PC-9 (cell line): ENCODE measurements around the gene VPS33B. TPM values are rescaled to one million over a fixed set of nuclear protein-coding genes. Genes with fewer than 3 reads are reported as not detected.
A peak's percentile ranks its signal among the peaks of the same experiment; 100 is the strongest.

ENCODE experiments used
- BruUV-seq: library from RNA; stranded (reverse); fragments of 400-500 nt; replicated peaks from 2 replicates; lab custom pipeline; 2021; lab: Mats Ljungman, UMichigan
- CTCF ChIA-PET: fragments of 300-600 bp; sonication (Branson Sonifier 250); formaldehyde crosslinking; loops from one replicate; lab custom pipeline; 2022; ENCODE audit warnings: antibody characterized with exemption; lab: Charles Lee
- POLR2A ChIA-PET: fragments of 300-600 bp; sonication (Branson Sonifier 250); formaldehyde crosslinking; loops from one replicate; lab custom pipeline; 2022; ENCODE audit warnings: antibody characterized with exemption; ENCODE audit not compliant: unreplicated experiment; lab: Charles Lee
- DNase-seq, 2 experiments: peaks; one replicate each; pipeline versions ENCODE4 v3.0.0 to v3.0.0-alpha.2; 2015 to 2022; ENCODE audit warnings: mixed read lengths in 1 of 2
- H2AFZ ChIP-seq: fragments of 200-600 bp; sonication (generic); 2 replicates; pipeline ENCODE4 v1.8.1; 2017; ENCODE audit warnings: antibody characterized with exemption
- H3F3A ChIP-seq: fragments of 200-600 bp; sonication (generic); 2 replicates; pipeline ENCODE4 v1.8.1; 2017; ENCODE audit warnings: antibody characterized with exemption, mild to moderate bottlenecking, low read depth; ENCODE audit not compliant: insufficient read depth
- H3K27ac ChIP-seq: fragments of 200-600 bp; sonication (generic); 2 replicates; pipeline ENCODE4 v1.6.1; 2016; ENCODE audit warnings: mixed run types
- H3K27me3 ChIP-seq: fragments of 200-600 bp; sonication (generic); 2 replicates; pipeline ENCODE4 v1.6.1; 2016; ENCODE audit warnings: low read depth, mixed run types; ENCODE audit not compliant: insufficient read depth
- H3K36me3 ChIP-seq: fragments of 200-600 bp; sonication (generic); 2 replicates; pipeline ENCODE4 v1.6.1; 2016; ENCODE audit warnings: low read depth, mixed run types
- H3K4me1 ChIP-seq: fragments of 200-600 bp; sonication (generic); replicated peaks from 2 replicates; pipeline ENCODE4 v1.6.1; 2016; ENCODE audit warnings: mixed run types; ENCODE audit not compliant: insufficient read depth
- H3K4me2 ChIP-seq: fragments of 200-600 bp; sonication (generic); 2 replicates; pipeline ENCODE4 v1.6.1; 2017; ENCODE audit warnings: mixed run types
- H3K4me3 ChIP-seq: fragments of 200-600 bp; sonication (generic); 2 replicates; pipeline ENCODE4 v1.6.1; 2016; ENCODE audit warnings: mixed run types
- H3K79me2 ChIP-seq: fragments of 200-600 bp; sonication (generic); 2 replicates; pipeline ENCODE4 v1.6.1; 2017; ENCODE audit warnings: low read depth, mixed run types
- H3K9me2 ChIP-seq: fragments of 200-600 bp; sonication (generic); 2 replicates; pipeline ENCODE4 v1.8.1; 2017; ENCODE audit warnings: mild to moderate bottlenecking; ENCODE audit not compliant: insufficient read depth
- H3K9me3 ChIP-seq: fragments of 200-600 bp; sonication (generic); 2 replicates; pipeline ENCODE4 v1.8.1; 2016; ENCODE audit warnings: low read depth; ENCODE audit not compliant: insufficient read depth
- H4K20me1 ChIP-seq: fragments of 200-600 bp; sonication (generic); 2 replicates; pipeline ENCODE4 v1.8.1; 2017; ENCODE audit not compliant: insufficient read depth
- EZH2 ChIP-seq: fragments of 200-600 bp; sonication (generic); IDR thresholded peaks from 2 replicates; pipeline ENCODE4 v1.8.0; 2017; ENCODE audit warnings: antibody characterized with exemption, low read depth
- intact Hi-C: fragments of 100-400 bp; cut with micrococcal nuclease; formaldehyde crosslinking; loops from one replicate; pipeline ENCODE4 v1.10.0; 2022; ENCODE audit not compliant: unreplicated experiment
- total RNA-seq: library from RNA; stranded (reverse); gene quantifications from 2 replicates; pipeline ENCODE4 v1.2.3, GENCODE V29; 2021
- TF ChIP-seq, protein P1 (sequence below): fragments of 200-600 bp; sonication (generic); conservative IDR thresholded peaks from 2 replicates; pipeline ENCODE4 v1.6.1; 2017; ENCODE audit warnings: mixed run types, antibody characterized with exemption, mild to moderate bottlenecking, moderate library complexity

VPS33B gene
- total RNA-seq, 1 experiment from 2014 or later: 13.6 TPM

DNA sequence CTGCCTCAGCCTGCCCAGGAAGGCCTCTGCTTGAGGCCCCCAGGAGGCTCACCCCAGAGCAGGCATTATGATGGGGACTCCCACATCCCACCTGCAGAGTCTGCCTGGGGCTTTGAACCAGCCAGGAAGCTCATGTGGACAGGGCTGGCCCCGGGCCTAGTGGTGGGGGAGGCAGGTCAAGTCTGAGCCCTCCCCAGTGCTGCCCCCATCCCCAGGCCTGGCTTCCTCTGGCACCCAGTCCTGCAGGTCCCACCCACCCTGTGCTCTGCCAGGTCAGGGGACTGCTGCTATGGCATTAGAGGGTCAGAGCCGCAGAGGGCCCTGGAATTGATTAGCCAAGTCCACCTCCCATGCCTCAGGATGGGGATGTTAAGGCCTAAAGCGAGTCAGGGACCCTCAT is 17.6 kb upstream of the VPS33B start:
- intact Hi-C loops: no loop called here
- H3F3A ChIP-seq: no peaks in the 10 kb centered on the region
- H2AFZ ChIP-seq: no peak overlapping the region
- no peaks in the 10 kb centered on the region for H3K79me2 ChIP-seq
- no peak overlapping the region for H3K27ac ChIP-seq
- TF ChIP-seq EZH2: no peak
- TF ChIP-seq, protein P1, sequence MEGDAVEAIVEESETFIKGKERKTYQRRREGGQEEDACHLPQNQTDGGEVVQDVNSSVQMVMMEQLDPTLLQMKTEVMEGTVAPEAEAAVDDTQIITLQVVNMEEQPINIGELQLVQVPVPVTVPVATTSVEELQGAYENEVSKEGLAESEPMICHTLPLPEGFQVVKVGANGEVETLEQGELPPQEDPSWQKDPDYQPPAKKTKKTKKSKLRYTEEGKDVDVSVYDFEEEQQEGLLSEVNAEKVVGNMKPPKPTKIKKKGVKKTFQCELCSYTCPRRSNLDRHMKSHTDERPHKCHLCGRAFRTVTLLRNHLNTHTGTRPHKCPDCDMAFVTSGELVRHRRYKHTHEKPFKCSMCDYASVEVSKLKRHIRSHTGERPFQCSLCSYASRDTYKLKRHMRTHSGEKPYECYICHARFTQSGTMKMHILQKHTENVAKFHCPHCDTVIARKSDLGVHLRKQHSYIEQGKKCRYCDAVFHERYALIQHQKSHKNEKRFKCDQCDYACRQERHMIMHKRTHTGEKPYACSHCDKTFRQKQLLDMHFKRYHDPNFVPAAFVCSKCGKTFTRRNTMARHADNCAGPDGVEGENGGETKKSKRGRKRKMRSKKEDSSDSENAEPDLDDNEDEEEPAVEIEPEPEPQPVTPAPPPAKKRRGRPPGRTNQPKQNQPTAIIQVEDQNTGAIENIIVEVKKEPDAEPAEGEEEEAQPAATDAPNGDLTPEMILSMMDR: no peak
- H4K20me1 ChIP-seq: no peaks in the 10 kb centered on the region
- H3K4me3 ChIP-seq: no peak overlapping the region
- CTCF ChIA-PET: no interaction called here
- H3K4me2 ChIP-seq: no peak overlapping the region
- no peaks in the 10 kb centered on the region for H3K9me2 ChIP-seq
- POLR2A ChIA-PET: no interaction called here
- H3K27me3 ChIP-seq: peaks cover 17% of the 10 kb centered on the region; the same call in 1 of the 2 replicates
- no peaks in the 10 kb centered on the region for H3K4me1 ChIP-seq
- BruUV-seq: no TSS peak
- DNase-seq: no peak
- H3K36me3 ChIP-seq: no peaks in the 10 kb centered on the region
- H3K9me3 ChIP-seq: no peaks in the 10 kb centered on the region

- CTCF ChIA-PET: interaction anchor here (0.5 to 1.4 kb wide), 11 partner anchors 8 to 887 kb away, joined by 3 to 5 read pairs (median 3); partner anchors contain the start of genes PRC1, RCCD1, UNC45A and VPS33B
- Histone ChIP-seq H3K36me3 (no peaks in the 10 kb centered on the region), H2AFZ (peak overlapping the region; percentile 50; the same call in 1 of the 2 replicates), H4K20me1 (no peaks in the 10 kb centered on the region), H3K4me2 (peak overlapping the region; percentile 21), H3K9me2 (no peaks in the 10 kb centered on the region), H3K4me1 (no peaks in the 10 kb centered on the region), H3F3A (no peaks in the 10 kb centered on the region), H3K27me3 (peaks cover 21% of the 10 kb centered on the region; the same call in 1 of the 2 replicates), H3K27ac (no peak overlapping the region), H3K4me3 (no peak overlapping the region), H3K79me2 (no peaks in the 10 kb centered on the region), H3K9me3 (no peaks in the 10 kb centered on the region)
- no TSS peak for BruUV-seq
- intact Hi-C loops: loop anchor here (1.0 to 5.0 kb wide), 3 partner anchors 76 to 131 kb away; partner anchors contain the start of genes HDDC3 and MAN2A2
- TF ChIP-seq EZH2: no peak
- TF ChIP-seq, protein P1: peak; percentile 83
- POLR2A ChIA-PET: interaction anchor here (0.6 to 0.7 kb wide), 2 partner anchors 249 to 1864 kb away, joined by 3 to 4 read pairs; no protein-coding TSS in a partner anchor
- peak; percentile 74 to 88 for DNase-seq
These were observed 10.8 kb upstream of the VPS33B start for GRCh38 chr15:91032919-91033803.

- H3F3A ChIP-seq: no peaks in the 10 kb centered on the region
- H3K79me2 ChIP-seq: no peaks in the 10 kb centered on the region
- H3K27ac ChIP-seq: no peak overlapping the region
- TF ChIP-seq, protein P1: no peak
- TF ChIP-seq EZH2: no peak
- ChIA-PET CTCF (no interaction called here), POLR2A (interaction anchor here (0.6 kb wide), 1 partner anchor 461 kb away, joined by 15 read pairs; no protein-coding TSS in a partner anchor)
- intact Hi-C loops: loop anchor here (5.0 kb wide), 2 partner anchors 74 to 129 kb away; partner anchors contain the start of gene MAN2A2
- H3K36me3 ChIP-seq: no peaks in the 10 kb centered on the region
- H2AFZ ChIP-seq: no peak overlapping the region
- no peaks in the 10 kb centered on the region for H3K9me3 ChIP-seq
- no peak for DNase-seq
- H3K4me3 ChIP-seq: no peak overlapping the region
- peaks cover 17% of the 10 kb centered on the region; the same call in 1 of the 2 replicates for H3K27me3 ChIP-seq
- H3K4me1 ChIP-seq: no peaks in the 10 kb centered on the region
- no peaks in the 10 kb centered on the region for H4K20me1 ChIP-seq
- no peak overlapping the region for H3K4me2 ChIP-seq
- no peaks in the 10 kb centered on the region for H3K9me2 ChIP-seq
- no TSS peak for BruUV-seq
These were observed 9.4 kb upstream of the VPS33B start for GRCh38 chr15:91031796-91032195.
